Activated naive CD8-positive, alpha-beta T cell treated with anti-CD3 and anti-CD28 coated beads, Interleukin-2, amount 10 ng/mL, durations not matched to agents 7 days and 5 days (primary cell): ENCODE measurements around the gene SMIM29. TPM values are rescaled to one million over a fixed set of nuclear protein-coding genes. Genes with fewer than 3 reads are reported as not detected.
A peak's percentile ranks its signal among the peaks of the same experiment; 100 is the strongest.

Experiments
- ATAC-seq: fragments of 150-1000 bp; cut with Tn5 transposase; one replicate; pipeline ENCODE4 v1.10.0; 2021; ENCODE audit warnings: low read depth, moderate library complexity
- POLR2A ChIA-PET: fragments of 350-600 bp; sonication (Branson Sonifier 250); formaldehyde crosslinking; loops from one replicate; lab custom pipeline; 2021; ENCODE audit warnings: antibody characterized with exemption; lab: Charles Lee
- DNase-seq: peaks from one replicate; pipeline ENCODE4 v3.0.0; 2021
- H3K27ac Mint-ChIP-seq: one replicate; pipeline ENCODE4 v1.8.0; 2022; ENCODE audit warnings: mild to moderate bottlenecking, mixed read lengths
- H3K27me3 Mint-ChIP-seq: one replicate; pipeline ENCODE4 v1.8.0; 2022; ENCODE audit warnings: mild to moderate bottlenecking, moderate library complexity, mixed read lengths
- H3K36me3 Mint-ChIP-seq: one replicate; pipeline ENCODE4 v1.8.0; 2021; ENCODE audit warnings: mild to moderate bottlenecking, mixed read lengths
- H3K4me1 Mint-ChIP-seq: one replicate; pipeline ENCODE4 v1.8.0; 2021; ENCODE audit warnings: mixed read lengths
- H3K4me3 Mint-ChIP-seq: one replicate; pipeline ENCODE4 v1.8.0; 2022; ENCODE audit warnings: mild to moderate bottlenecking, moderate library complexity, mixed read lengths
- H3K9me3 Mint-ChIP-seq: one replicate; pipeline ENCODE4 v1.8.0; 2021; ENCODE audit warnings: mixed read lengths
- microRNA-seq: library from miRNA; unstranded; fragments of <30 nt; microRNA quantifications from one replicate; pipeline ENCODE4 v1.2.0, GENCODE V29; 2022
- total RNA-seq, 2 experiments: library from RNA; stranded (reverse); gene quantifications; one replicate each; pipeline ENCODE4 v1.2.3, GENCODE V29; 2021

The SMIM29 gene
- total RNA-seq, 2 experiments from 2014 or later, result 24.4 to 28.3 TPM

DNA sequence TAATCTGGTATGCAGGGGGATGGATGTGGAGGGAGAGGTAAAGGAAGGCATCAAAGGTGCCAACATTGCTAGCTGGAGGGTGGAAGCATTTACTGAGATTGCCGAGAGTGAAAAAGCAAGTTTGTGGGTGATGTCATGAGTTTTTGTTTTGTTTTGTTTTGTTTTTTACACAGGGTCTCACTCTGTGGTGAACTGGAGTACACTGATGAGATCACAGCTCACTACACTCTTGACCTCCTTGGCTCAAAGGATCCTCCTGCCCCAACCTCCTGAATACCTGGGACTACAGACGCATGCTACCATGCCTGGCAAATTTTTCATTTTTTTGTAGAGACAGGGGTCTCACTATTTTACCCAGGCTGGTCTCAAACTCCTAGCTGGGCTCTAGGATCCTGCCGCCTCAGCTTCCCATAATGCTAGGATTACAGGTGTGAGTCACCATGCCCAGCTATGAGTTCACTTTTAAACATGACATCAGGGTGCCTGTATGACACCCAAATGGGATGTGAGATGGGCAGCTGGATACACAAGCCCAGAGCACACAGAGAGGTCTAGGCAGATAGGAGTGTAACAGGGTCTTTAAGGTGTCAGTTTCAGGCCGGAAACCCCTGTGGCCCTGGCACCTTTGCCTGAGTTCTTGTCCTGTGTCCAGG lies 47.2 kb downstream of the SMIM29 start:
- H3K36me3 Mint-ChIP-seq, result no peaks in the 10 kb centered on the region
- H3K4me1 Mint-ChIP-seq, result peaks cover 3% of the 10 kb centered on the region
- POLR2A ChIA-PET, result interaction anchor here (0.8 to 3.1 kb wide), 2 partner anchors 35 to 46 kb away, joined by 3 to 13 read pairs; partner anchors contain the start of gene HMGA1
- no peak for DNase-seq
- H3K9me3 Mint-ChIP-seq, result no peaks in the 10 kb centered on the region
- ATAC-seq, result no peak
- no peak overlapping the region for H3K27ac Mint-ChIP-seq
- no peak overlapping the region for H3K4me3 Mint-ChIP-seq
- H3K27me3 Mint-ChIP-seq, result peaks cover 13% of the 10 kb centered on the region

GRCh38 chr6:34200340-34200971 lies 48.4 kb downstream of the SMIM29 start:
- Mint-ChIP-seq H3K27ac (no peak overlapping the region), H3K4me1 (peaks cover 6% of the 10 kb centered on the region), H3K36me3 (no peaks in the 10 kb centered on the region), H3K9me3 (no peaks in the 10 kb centered on the region), H3K27me3 (peaks cover 13% of the 10 kb centered on the region), H3K4me3 (no peak overlapping the region)
- POLR2A ChIA-PET, result interaction anchor here (0.5 to 3.1 kb wide), 2 partner anchors 37 to 589 kb away, joined by 3 to 13 read pairs; partner anchors contain the start of gene HMGA1
- ATAC-seq (no peak), DNase-seq (no peak)

- Mint-ChIP-seq H3K9me3 (no peaks in the 10 kb centered on the region), H3K27ac (peak overlapping the region; percentile 56), H3K4me1 (peaks cover 3% of the 10 kb centered on the region), H3K27me3 (peaks cover 19% of the 10 kb centered on the region), H3K4me3 (peak overlapping the region; percentile 85), H3K36me3 (no peaks in the 10 kb centered on the region)
- ATAC-seq (no peak), DNase-seq (no peak)
- POLR2A ChIA-PET, result interaction anchor here (1.0 to 2.6 kb wide), 4 partner anchors 40 to 52 kb away, joined by 3 to 22 read pairs (median 11); partner anchors contain the start of genes HMGA1 and SMIM29
These were observed 52.0 kb downstream of the SMIM29 start for GRCh38 chr6:34196833-34197195.

Small RNA genes within 50 kb of the gene (microRNA-seq; reads per million reads assigned to microRNA genes)
- gene MIR6835, result not detected

Other genes starting within 250 kb of the SMIM29 start
- gene GRM4, start 102.9 kb downstream of the SMIM29 start, total RNA-seq, result under 1 TPM; 0.14 to 0.44 TPM
- 100 to 1,000 TPM; 233 to 247 TPM for gene HMGA1, start 12.1 kb downstream of the SMIM29 start, total RNA-seq
- 10 to 100 TPM; 17.7 to 18.7 TPM for gene NUDT3, start 143.7 kb upstream of the SMIM29 start, total RNA-seq
- gene RPS10, start 177.1 kb upstream of the SMIM29 start, total RNA-seq, result 1,000 to 10,000 TPM; 1,507 to 1,529 TPM
- gene PACSIN1, start 217.1 kb upstream of the SMIM29 start, total RNA-seq, result 1 to 10 TPM; 3.1 to 4.5 TPM